Stimulated activated naive CD8-positive, alpha-beta T cell treated with anti-CD3 and anti-CD28 coated beads, Interleukin-15, Interleukin-2, amounts not matched to agents 100 ng/mL and 50 ng/mL, for 24 hours (primary cell): ENCODE results near the gene NDC1.

Experiments
- H3K27ac Mint-ChIP-seq: one replicate; pipeline ENCODE4 v1.8.0; 2021; ENCODE audit warnings: mild to moderate bottlenecking, mixed read lengths
- H3K27me3 Mint-ChIP-seq: one replicate; pipeline ENCODE4 v1.8.0; 2021; ENCODE audit warnings: mixed read lengths
- H3K36me3 Mint-ChIP-seq: one replicate; pipeline ENCODE4 v1.8.0; 2021; ENCODE audit warnings: low read depth, mixed read lengths
- H3K4me1 Mint-ChIP-seq: one replicate; pipeline ENCODE4 v1.8.0; 2021; ENCODE audit warnings: low read depth, mixed read lengths
- H3K4me3 Mint-ChIP-seq: one replicate; pipeline ENCODE4 v1.8.0; 2021; ENCODE audit warnings: mild to moderate bottlenecking, mixed read lengths
- H3K9me3 Mint-ChIP-seq: one replicate; pipeline ENCODE4 v1.8.0; 2021; ENCODE audit warnings: mixed read lengths

Gene NDC1

DNA sequence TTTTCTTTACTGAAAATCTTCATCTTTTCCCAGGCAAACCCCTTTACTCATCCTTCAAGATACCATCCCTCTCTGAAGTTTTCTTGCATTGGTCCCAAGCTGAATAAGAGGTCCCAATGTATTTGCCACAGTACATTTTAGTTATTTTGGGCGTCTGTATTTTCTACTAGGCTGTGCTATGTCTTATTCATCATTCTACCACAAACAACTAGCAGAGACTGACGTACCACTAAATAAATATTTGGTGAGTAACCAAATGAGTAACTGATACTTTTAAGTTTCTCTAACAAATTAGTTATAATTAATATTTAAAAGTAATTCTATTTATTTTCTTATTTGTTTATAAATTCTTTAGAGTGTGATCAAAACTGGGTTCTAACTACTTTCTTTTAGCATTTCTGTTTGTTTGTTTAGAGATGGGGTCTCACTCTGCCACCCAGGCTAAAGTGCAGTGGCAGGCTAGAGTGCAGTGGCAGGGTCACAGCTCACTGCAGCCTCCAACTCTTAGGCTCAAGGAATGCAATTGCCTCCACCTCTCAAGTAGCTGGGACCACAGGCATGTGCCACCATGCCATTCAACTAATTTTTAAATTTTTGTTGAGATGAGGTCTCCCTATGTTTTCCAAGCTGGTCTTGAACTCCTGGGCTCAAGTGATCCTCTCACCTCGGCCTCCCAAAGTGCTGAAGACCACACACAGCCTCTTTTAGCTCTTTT, 33.1 kb downstream of the NDC1 start:
- Mint-ChIP-seq H3K36me3 (peaks cover 76% of the 10 kb centered on the region), H3K27ac (no peak overlapping the region), H3K4me3 (no peak overlapping the region), H3K4me1 (no peaks in the 10 kb centered on the region), H3K27me3 (no peaks in the 10 kb centered on the region), H3K9me3 (no peaks in the 10 kb centered on the region)

DNA sequence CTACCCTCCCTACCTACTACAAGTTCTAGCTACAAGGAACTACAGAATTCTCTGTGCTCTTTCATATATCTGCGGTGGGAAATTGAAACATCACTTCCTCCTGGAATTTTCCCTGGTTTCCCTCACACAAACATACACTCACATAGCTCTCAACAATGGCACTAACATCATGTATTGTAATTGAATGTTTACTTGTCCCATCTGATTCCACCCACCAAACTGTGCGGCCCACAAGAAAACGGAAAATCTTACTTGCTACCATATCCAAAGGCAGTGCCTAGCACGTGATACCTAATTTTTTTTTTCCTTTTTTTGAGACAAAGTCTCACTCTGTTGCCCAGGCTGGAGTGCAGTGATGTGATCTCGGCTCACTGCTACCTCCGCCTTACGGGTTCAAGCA, 33.9 kb downstream of the NDC1 start:
- Mint-ChIP-seq H3K4me3 (no peak overlapping the region), H3K36me3 (peaks cover 79% of the 10 kb centered on the region), H3K27me3 (no peaks in the 10 kb centered on the region), H3K9me3 (no peaks in the 10 kb centered on the region), H3K4me1 (no peaks in the 10 kb centered on the region), H3K27ac (no peak overlapping the region)

- no peaks in the 10 kb centered on the region for H3K4me1 Mint-ChIP-seq
- no peaks in the 10 kb centered on the region for H3K27me3 Mint-ChIP-seq
- no peaks in the 10 kb centered on the region for H3K9me3 Mint-ChIP-seq
- H3K36me3 Mint-ChIP-seq: peaks cover 77% of the 10 kb centered on the region
- H3K27ac Mint-ChIP-seq: no peak overlapping the region
- H3K4me3 Mint-ChIP-seq: no peak overlapping the region
Measured at GRCh38 chr1:53800621-53801020, 37.5 kb downstream of the NDC1 start.

DNA sequence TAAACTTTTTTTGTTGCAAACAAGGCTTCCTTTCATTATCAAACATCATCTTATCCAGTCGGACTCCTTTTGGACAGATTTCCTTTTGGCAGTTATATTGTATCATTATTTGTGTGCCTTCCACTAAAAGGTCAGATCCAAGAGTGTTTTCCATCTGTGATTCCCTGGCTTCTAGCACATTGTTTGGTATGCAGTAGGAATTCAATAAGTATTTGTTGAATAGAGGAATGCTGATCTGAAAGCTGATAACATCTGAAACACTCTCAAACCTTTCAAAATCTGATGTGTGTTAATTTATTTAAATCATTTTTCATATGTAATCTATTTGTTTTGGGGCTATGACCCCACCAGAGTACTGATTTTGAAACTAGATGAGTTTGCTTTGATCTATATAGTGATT, 39.0 kb downstream of the NDC1 start:
- Mint-ChIP-seq H3K27ac (no peak overlapping the region), H3K36me3 (peaks cover 84% of the 10 kb centered on the region), H3K27me3 (no peaks in the 10 kb centered on the region), H3K4me3 (no peak overlapping the region), H3K4me1 (no peaks in the 10 kb centered on the region), H3K9me3 (no peaks in the 10 kb centered on the region)

GRCh38 chr1:53792806-53793205, 45.3 kb downstream of the NDC1 start:
- no peak overlapping the region for H3K4me3 Mint-ChIP-seq

DNA sequence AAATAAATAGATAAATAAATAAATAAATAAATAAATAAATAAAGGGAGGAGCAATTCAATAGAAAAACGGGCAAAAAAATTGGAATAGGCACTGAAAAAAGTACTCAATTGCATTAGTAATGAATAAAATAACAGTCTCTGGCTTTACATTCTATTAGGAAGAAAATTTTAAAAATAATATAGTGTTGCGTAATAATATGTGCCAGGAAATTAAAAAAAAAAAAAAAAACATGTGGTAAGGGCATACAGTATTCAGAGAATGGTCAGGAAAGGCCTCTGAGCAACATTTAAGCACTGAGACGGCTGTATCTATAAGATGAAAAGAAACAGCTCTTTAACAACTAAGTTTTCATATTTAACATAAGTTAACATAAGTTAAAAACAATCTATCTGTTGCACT, 50.4 kb downstream of the NDC1 start:
- no peak overlapping the region for H3K27ac Mint-ChIP-seq
- H3K4me3 Mint-ChIP-seq: no peak overlapping the region
- H3K27me3 Mint-ChIP-seq: no peaks in the 10 kb centered on the region
- H3K4me1 Mint-ChIP-seq: peaks cover 15% of the 10 kb centered on the region
- peaks cover 75% of the 10 kb centered on the region for H3K36me3 Mint-ChIP-seq
- H3K9me3 Mint-ChIP-seq: no peaks in the 10 kb centered on the region

More at GRCh38 chr1:53792806-53793205, 45.3 kb downstream of the NDC1 start:
- Mint-ChIP-seq H3K4me1 (no peaks in the 10 kb centered on the region), H3K9me3 (no peaks in the 10 kb centered on the region), H3K27me3 (no peaks in the 10 kb centered on the region), H3K27ac (no peak overlapping the region), H3K36me3 (peaks cover 83% of the 10 kb centered on the region)

GRCh38 chr1:53783056-53783455, 55.0 kb downstream of the NDC1 start:
- peaks cover 15% of the 10 kb centered on the region for H3K4me1 Mint-ChIP-seq
- H3K36me3 Mint-ChIP-seq: peaks cover 76% of the 10 kb centered on the region
- peak overlapping the region; percentile 1 for H3K27ac Mint-ChIP-seq
- no peaks in the 10 kb centered on the region for H3K27me3 Mint-ChIP-seq
- H3K9me3 Mint-ChIP-seq: no peaks in the 10 kb centered on the region
- no peak overlapping the region for H3K4me3 Mint-ChIP-seq

GRCh38 chr1:53781654-53782053, 56.4 kb downstream of the NDC1 start:
- no peaks in the 10 kb centered on the region for H3K27me3 Mint-ChIP-seq
- H3K27ac Mint-ChIP-seq: no peak overlapping the region
- H3K36me3 Mint-ChIP-seq: peaks cover 79% of the 10 kb centered on the region
- H3K4me1 Mint-ChIP-seq: peaks cover 15% of the 10 kb centered on the region
- H3K4me3 Mint-ChIP-seq: no peak overlapping the region
- no peaks in the 10 kb centered on the region for H3K9me3 Mint-ChIP-seq

GRCh38 chr1:53777272-53777671, 60.8 kb downstream of the NDC1 start:
- Mint-ChIP-seq H3K36me3 (peaks cover 53% of the 10 kb centered on the region), H3K4me3 (no peak overlapping the region), H3K9me3 (no peaks in the 10 kb centered on the region), H3K27ac (no peak overlapping the region), H3K4me1 (no peaks in the 10 kb centered on the region), H3K27me3 (no peaks in the 10 kb centered on the region)

DNA sequence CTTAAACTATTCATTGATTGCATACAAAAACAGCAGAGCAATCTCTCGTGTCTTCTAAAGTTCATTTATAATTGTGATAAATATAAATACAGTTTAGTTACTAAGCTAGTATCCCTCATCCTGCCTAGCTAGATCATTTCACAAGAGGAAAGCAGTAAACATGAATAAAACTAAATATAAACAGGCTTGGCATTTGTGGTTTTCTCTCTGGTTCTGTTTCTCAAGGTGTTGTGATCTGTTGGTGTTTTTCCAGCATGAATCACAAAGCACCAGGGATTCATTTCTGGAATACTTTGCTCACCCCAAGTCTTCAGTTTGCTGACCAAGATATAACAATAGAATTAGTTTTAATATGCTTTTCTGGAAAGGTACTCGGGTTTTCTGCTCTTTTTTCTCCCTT, 66.4 kb downstream of the NDC1 start:
- peaks cover 13% of the 10 kb centered on the region for H3K4me1 Mint-ChIP-seq
- no peak overlapping the region for H3K27ac Mint-ChIP-seq
- no peak overlapping the region for H3K4me3 Mint-ChIP-seq
- no peaks in the 10 kb centered on the region for H3K27me3 Mint-ChIP-seq
- H3K9me3 Mint-ChIP-seq: no peaks in the 10 kb centered on the region
- peaks cover 63% of the 10 kb centered on the region for H3K36me3 Mint-ChIP-seq

DNA sequence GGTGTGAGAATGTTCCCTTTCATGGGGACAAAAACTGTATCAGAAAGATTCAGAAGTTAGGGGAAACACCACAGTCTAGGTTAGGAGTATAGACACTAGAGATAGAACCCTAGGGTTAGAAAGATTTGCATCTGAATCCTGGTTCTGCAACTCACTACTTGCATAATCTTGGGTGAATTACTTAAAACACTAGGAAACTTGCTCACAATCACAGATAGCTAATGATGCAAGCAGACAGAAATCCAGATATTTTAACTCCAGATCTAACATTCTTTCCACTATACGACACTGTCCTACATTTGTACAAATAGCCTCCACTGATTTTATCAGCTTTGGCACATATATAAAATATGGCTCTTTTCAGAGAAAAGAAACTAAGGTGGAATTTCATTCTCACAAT, 68.3 kb downstream of the NDC1 start:
- H3K9me3 Mint-ChIP-seq: no peaks in the 10 kb centered on the region
- peaks cover 70% of the 10 kb centered on the region for H3K36me3 Mint-ChIP-seq
- H3K27me3 Mint-ChIP-seq: no peaks in the 10 kb centered on the region
- no peak overlapping the region for H3K27ac Mint-ChIP-seq
- no peak overlapping the region for H3K4me3 Mint-ChIP-seq
- peaks cover 21% of the 10 kb centered on the region for H3K4me1 Mint-ChIP-seq

- Mint-ChIP-seq H3K4me1 (peaks cover 21% of the 10 kb centered on the region), H3K36me3 (peaks cover 74% of the 10 kb centered on the region), H3K27me3 (no peaks in the 10 kb centered on the region), H3K4me3 (no peak overlapping the region), H3K9me3 (no peaks in the 10 kb centered on the region), H3K27ac (no peak overlapping the region)
Measured at GRCh38 chr1:53769184-53769583, 68.9 kb downstream of the NDC1 start.

DNA sequence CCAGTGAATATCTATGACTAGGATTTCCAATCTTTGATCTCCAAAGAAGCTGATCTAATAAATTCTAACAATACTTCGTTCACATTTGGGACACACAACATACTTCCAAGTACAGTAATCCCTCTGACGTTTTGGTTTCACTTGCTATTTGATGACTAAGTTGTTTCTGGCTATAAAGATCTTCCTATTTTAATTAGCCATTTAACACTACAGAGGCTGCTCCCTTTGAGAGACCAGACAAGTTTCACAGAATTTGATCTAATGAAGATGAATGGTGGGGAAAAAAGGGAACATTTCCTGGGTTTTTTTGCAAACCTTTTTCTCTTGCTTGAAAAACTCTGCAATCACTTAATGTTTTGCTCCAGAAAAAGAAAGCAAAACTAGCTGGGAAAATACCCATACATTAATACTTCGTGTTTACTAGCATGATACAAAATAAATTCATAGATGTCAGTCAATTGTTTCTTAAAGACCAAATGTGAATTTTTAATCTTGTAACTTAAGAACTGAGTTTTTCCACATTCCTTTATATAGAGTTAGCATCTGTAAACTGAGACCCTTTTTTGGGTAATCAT, 71.2 kb downstream of the NDC1 start:
- Mint-ChIP-seq H3K9me3 (peaks cover 4% of the 10 kb centered on the region), H3K27me3 (no peaks in the 10 kb centered on the region), H3K36me3 (peaks cover 90% of the 10 kb centered on the region), H3K4me1 (peaks cover 21% of the 10 kb centered on the region), H3K4me3 (peak overlapping the region; percentile 35), H3K27ac (peak overlapping the region; percentile 58)

DNA sequence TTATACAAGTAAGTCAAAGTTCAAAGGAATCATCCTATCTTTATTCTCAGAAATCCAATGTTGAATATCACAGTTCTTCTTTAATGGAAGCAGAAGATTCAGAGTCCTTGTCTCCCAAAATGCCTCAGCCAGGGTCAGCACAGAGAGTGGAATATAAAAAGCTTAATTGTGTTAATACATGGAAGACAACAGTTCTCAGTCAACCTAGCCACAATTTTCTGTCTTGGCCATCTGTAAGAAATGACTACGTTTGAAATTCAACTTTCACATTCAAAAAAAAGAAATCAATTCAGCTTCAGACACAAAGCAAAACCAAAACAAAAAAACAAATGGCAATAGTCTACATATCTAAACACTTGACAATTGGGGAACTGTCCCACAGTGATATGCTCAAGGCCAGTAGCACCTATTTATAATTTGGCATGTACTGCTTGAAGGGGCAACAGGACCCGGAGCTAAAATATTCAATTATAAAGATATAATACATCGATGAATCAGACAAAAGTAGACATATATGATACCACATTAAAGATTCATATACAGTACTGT, 71.8 kb downstream of the NDC1 start:
- no peak overlapping the region for H3K4me3 Mint-ChIP-seq
- peak overlapping the region; percentile 58 for H3K27ac Mint-ChIP-seq
- H3K36me3 Mint-ChIP-seq: peaks cover 84% of the 10 kb centered on the region
- H3K27me3 Mint-ChIP-seq: no peaks in the 10 kb centered on the region
- H3K4me1 Mint-ChIP-seq: peaks cover 21% of the 10 kb centered on the region
- peaks cover 4% of the 10 kb centered on the region for H3K9me3 Mint-ChIP-seq

DNA sequence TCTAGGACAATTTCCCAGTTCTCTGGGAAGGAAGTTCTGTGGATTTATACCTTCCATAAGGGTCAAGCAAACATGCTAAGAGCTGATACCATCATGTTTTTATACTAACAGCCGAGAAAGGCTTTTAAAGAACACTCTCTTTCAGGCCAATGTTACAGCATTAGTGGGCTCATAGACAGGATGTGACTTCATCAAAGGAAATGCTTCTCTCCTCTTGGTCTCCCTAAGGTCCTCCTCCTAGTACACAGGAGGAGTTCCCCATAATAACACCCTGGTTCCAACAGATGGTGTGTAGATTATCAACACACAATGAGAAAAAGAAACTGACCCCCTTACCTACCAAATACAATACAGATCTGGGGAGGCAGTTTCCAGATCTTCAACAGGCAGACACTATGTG, 72.4 kb downstream of the NDC1 start:
- H3K4me1 Mint-ChIP-seq: peaks cover 21% of the 10 kb centered on the region
- H3K27ac Mint-ChIP-seq: no peak overlapping the region
- peaks cover 4% of the 10 kb centered on the region for H3K9me3 Mint-ChIP-seq
- H3K4me3 Mint-ChIP-seq: no peak overlapping the region
- H3K36me3 Mint-ChIP-seq: peaks cover 78% of the 10 kb centered on the region
- H3K27me3 Mint-ChIP-seq: no peaks in the 10 kb centered on the region

- Mint-ChIP-seq H3K9me3 (peaks cover 4% of the 10 kb centered on the region), H3K36me3 (peaks cover 63% of the 10 kb centered on the region), H3K27me3 (no peaks in the 10 kb centered on the region), H3K27ac (no peak overlapping the region), H3K4me1 (peaks cover 21% of the 10 kb centered on the region), H3K4me3 (no peak overlapping the region)
Measured at GRCh38 chr1:53763911-53764310, 74.2 kb downstream of the NDC1 start.
